Astrocyte of the cerebellum (primary cell): ENCODE results near the gene FAM53B.
A peak's percentile ranks its signal among the peaks of the same experiment; 100 is the strongest.
"Not testable (repeated sequence)": the region's sequence is repeated elsewhere in the genome, so short reads cannot be mapped to it uniquely, and the experiment has no call there.

Source experiments
- DNase-seq: peaks from one replicate; pipeline ENCODE4 v3.0.0-alpha.2; 2011; ENCODE audit warnings: low read depth
- H3K4me3 ChIP-seq: 2 replicates; pipeline ENCODE4 v1.5.1; 2011; ENCODE audit warnings: mild to moderate bottlenecking, low read depth, low read length, moderate library complexity
- in situ Hi-C: cut with HindIII; loops from 2 replicates; pipeline ENCODE4 v1.10.0; 2017; ENCODE audit warnings: low sequenced_read_pairs
- TF ChIP-seq, protein P1 (sequence below): IDR thresholded peaks from 2 replicates; pipeline ENCODE4 v1.5.1; 2012; ENCODE audit warnings: low read length, low read depth, moderate library complexity, mild to moderate bottlenecking; ENCODE audit errors: missing control alignments

Gene FAM53B

DNA sequence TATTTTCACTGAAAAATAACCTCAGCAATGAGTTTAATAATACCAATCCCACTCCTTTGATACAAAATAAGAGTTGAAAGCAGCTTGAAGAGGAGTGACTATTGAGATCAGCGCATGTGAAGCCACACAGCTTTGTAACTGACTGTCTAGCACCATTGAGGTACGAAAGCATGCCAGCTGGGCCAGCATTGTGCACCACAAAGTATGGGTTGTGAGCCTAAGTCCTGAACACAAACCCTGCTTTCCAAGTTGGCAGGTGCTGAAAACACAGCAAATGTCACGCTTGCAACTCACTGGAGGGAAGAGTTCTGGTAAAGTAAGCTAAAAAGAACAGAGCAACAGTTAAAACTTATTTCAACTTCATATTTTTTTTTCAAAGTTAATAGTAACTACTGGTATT is 4.0 kb upstream of the FAM53B start:
- no peak for DNase-seq
- no peak overlapping the region for H3K4me3 ChIP-seq
- in situ Hi-C loops: no loop called here
- TF ChIP-seq, protein P1, sequence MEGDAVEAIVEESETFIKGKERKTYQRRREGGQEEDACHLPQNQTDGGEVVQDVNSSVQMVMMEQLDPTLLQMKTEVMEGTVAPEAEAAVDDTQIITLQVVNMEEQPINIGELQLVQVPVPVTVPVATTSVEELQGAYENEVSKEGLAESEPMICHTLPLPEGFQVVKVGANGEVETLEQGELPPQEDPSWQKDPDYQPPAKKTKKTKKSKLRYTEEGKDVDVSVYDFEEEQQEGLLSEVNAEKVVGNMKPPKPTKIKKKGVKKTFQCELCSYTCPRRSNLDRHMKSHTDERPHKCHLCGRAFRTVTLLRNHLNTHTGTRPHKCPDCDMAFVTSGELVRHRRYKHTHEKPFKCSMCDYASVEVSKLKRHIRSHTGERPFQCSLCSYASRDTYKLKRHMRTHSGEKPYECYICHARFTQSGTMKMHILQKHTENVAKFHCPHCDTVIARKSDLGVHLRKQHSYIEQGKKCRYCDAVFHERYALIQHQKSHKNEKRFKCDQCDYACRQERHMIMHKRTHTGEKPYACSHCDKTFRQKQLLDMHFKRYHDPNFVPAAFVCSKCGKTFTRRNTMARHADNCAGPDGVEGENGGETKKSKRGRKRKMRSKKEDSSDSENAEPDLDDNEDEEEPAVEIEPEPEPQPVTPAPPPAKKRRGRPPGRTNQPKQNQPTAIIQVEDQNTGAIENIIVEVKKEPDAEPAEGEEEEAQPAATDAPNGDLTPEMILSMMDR: no peak

DNA sequence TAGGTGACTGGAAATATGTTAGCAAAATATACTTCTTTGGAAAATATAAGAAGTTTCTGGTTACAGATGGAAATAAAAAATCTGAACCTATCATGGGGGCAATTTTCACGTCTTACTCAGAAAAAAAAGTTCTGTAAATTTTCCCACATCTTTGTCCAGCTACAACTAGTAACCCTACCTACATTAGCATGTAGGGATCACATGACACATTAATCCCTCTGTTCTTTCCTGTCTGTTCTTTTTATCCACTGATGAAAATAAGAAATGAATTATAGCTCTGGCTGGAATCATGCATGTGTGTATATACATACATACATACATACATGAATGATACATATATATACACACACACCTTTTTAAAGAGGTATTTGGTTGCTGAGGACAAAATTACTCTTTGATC is 3.6 kb upstream of the FAM53B start:
- DNase-seq: no peak
- TF ChIP-seq, protein P1: no peak
- in situ Hi-C loops: no loop called here
- H3K4me3 ChIP-seq: no peak overlapping the region

DNA sequence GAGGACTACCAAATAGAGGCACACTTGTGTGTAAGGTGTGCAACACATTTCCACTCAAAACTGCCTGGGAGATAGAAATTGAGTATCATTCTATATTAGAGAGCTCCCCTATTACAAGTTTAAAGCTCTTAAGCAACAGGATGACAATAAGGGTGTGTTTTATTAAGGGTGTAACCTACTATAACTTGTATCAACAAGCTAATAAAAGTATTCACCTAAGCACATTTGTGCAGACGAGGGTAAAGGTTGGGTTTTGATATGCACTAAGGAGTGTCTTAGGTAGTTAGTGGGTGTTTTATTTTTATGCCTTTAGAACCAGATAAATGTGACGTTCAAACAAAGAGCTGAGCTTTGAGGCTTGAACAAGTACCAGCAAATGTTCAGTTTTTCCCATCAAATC is 2.8 kb upstream of the FAM53B start:
- in situ Hi-C loops: no loop called here
- H3K4me3 ChIP-seq: no peak overlapping the region

DNA sequence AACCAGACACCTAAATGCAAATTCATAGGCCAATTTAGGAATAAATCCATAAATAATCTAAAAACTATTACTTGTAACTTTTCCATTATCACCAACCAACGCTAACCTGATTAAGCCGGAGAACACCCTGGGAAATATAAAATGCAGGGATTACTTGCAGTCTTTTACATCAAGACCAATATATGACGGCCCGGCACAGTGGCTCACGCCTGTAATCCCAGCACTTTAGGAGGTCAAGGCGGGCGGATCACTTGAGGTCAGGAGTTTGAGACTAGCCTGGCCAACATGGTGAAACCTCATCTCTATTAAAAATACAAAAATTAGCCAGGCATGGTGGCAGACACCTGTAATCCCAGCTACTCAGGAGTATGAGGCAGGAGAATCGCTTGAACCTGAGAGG is 2.3 kb upstream of the FAM53B start:
- in situ Hi-C loops, H3K4me3 ChIP-seq, DNase-seq: not testable (repeated sequence)

More for the DNA sequence above, 2.8 kb upstream of the FAM53B start:
- TF ChIP-seq, protein P1: no peak
- DNase-seq: no peak

DNA sequence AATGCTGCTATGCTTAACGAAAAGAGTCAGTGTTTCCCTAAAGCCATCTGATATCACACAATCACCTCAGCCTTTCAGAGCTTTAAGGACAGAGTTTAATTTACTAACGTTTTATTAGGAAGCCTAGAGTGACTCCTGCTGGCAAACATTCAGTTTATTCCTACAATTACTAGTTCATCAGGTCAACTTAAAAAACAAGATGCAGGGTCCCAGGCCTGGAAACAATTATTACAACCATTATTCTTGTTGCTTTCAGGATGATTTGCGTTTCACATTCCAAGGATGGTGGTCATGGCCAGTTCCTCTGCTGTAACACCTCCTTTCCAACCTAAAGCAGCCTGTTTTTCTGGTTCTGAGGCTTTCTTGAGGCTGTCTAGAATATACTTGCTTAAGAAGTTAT is 1.5 kb upstream of the FAM53B start:
- in situ Hi-C loops: no loop called here
- peak; percentile 40 for DNase-seq
- TF ChIP-seq, protein P1: peak; percentile 13
- H3K4me3 ChIP-seq: no peak overlapping the region

DNA sequence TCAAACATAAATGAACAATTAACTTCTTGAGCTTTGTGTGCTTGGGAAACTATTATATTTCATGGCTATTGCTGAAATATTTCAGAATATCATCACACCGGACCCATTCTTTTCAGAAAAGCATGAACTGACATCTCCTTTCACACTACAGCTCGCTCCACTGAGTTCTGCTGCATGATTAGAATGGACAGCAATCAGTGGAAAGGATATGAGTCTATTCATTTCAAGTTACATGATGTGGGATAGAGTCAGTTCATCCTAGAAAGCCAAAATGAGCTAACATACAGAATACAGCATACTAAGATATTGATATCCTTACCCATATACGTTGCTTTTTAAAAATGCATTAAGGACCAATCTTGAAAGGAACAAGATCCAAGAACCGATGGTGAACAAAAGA is 1.1 kb upstream of the FAM53B start:
- H3K4me3 ChIP-seq: no peak overlapping the region
- DNase-seq: no peak

DNA sequence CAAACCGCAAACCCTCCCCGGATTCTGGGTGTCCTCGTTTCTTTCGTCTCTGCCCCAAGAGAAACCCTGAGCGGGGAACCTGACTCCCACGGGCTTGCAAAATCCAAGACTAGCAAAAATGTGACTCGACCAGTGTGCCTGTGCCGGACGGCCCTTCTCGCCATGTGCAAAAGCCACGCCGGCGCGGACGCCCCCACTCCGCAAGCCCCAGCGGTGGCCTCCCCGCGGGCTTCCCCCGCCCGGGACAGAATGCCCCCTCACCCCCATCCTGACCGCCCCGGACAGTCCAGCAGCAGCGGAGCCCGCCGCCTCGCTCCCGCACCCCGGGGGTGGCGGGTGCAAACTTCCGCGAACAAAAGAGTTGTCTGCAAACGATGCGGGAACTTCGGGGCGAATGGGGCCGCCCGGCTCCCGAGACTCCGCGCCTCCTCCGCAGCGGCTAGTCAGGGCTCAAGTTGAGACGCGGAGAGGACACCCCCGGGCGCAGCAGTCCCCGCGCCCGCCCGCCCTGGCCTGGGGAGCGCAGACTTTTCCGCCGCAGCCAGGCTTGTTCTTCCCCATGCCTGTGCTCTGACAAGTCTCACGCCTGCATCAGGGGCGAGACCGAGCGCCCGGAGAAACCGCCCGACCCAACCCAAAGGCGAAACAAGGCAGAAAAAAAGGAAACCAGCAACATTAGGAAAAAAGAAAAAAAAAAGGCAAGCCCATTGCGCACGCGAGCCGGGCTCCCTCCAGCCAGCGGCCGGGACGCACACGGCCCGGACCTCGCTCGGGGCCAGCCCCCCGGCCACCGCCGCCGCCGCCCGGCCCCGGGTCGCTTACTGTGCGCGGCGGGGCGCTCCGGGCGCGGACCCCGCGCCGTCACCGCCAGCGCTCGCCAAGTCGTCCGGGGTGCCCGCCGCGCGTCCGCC is 732 bp downstream of the FAM53B start:
- TF ChIP-seq, protein P1: no peak
- in situ Hi-C loops: no loop called here
- peak overlapping the region; percentile 58 for H3K4me3 ChIP-seq
- no peak for DNase-seq

More for the DNA sequence above, 1.1 kb upstream of the FAM53B start:
- TF ChIP-seq, protein P1: no peak
- in situ Hi-C loops: no loop called here
